Fibroblast of skin of right biceps (primary cell): ENCODE measurements around the gene LAMC3.

Experiments
- DNase-seq: peaks from one replicate; pipeline ENCODE4 v3.0.0-alpha.2; 2013

Gene LAMC3

DNA sequence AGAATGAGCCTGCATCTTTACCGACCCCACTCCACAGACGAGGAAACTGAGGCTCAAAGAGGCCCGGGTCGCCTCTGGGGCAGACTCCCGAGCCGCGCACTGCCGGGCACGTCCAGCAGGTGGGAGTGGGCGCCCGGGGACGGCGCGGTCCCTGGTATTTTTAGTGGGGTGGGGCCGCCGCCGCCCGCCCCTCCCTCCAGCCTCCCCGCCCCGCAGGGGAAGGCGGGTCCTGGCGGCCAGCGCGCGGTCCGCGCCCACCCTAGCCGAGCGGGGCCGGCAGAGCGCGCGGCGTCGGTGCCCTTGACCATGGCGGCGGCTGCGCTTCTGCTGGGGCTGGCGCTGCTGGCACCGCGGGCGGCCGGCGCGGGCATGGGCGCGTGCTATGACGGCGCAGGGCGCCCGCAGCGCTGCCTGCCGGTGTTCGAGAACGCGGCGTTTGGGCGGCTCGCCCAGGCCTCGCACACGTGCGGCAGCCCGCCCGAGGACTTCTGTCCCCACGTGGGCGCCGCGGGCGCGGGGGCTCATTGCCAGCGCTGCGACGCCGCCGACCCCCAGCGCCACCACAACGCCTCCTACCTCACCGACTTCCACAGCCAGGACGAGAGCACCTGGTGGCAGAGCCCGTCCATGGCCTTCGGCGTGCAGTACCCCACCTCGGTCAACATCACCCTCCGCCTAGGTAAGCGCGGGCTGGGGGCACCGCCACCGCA is at the start of gene LAMC3:
Gene LAMC3, plus strand, starts transcription at position 266 of the 710 bp plus-strand sequence. Its CDS starts 41 bp downstream, at position 307.
- no peak for DNase-seq

DNA sequence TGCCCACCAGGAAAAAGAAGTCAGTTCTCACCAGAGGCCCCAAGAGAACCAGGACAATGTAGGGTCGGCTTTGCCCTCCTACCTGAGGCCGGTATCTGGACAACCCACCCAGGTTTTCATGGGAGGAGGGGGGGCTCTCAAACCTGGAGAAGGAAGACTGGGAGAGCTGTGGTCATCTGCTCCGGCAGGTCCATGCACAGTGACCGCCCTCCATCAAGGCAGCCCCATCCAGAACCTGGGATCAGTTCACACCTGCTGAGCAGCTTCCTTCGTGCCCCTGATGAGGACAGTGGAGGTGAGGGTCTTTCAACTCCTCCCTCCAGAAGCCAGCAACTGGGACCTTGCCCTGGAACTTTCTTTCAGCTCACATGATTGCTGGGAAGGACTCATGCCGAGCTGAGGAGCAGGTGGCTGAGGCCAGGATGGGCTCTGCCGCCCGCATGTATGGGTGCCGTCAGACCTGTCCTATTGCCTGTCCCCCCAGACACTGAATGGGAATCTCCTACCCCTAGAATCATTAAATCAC is 49.1 kb upstream of the LAMC3 start:
- DNase-seq, result no peak

DNA sequence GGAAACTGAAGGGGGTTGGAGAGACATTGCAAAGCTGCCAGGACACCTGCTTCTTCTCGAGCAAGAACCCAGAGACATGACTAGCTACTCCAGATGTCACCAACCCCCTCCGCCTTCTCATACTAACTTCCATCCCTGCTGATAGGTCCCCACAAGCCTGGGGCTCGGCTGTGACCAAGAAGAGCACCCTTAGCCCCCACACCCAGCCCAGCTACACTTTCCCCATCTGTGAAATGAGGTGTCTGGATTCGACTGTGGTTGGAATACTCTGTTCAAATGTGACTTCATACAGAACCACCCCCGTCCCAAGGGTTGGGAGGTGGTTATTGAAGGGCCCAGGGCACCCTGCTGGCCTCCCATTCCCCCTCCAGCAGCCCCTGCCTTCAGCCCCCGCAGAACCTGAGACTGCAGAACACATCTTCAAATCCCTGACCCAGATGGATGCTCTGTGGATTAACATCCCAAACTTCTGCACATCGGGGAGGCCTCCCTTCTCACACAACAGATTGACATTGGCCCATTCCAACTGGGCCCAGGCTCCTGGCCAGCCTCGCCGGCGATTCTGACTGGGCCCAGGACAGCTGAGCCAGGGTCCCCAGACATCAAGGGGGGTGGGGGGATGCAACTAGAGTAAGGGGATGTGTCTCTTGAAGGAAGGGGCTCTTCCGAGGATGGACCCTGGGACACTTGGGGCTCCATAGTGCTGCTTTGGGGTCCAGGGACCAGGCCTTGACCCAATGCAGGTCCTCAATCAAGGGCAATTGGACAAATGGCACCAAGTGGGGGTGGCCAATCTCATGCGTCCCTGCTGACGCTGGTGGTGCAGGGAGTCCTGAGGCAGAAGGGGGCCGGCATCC is 48.2 kb upstream of the LAMC3 start:
- no peak for DNase-seq

DNA sequence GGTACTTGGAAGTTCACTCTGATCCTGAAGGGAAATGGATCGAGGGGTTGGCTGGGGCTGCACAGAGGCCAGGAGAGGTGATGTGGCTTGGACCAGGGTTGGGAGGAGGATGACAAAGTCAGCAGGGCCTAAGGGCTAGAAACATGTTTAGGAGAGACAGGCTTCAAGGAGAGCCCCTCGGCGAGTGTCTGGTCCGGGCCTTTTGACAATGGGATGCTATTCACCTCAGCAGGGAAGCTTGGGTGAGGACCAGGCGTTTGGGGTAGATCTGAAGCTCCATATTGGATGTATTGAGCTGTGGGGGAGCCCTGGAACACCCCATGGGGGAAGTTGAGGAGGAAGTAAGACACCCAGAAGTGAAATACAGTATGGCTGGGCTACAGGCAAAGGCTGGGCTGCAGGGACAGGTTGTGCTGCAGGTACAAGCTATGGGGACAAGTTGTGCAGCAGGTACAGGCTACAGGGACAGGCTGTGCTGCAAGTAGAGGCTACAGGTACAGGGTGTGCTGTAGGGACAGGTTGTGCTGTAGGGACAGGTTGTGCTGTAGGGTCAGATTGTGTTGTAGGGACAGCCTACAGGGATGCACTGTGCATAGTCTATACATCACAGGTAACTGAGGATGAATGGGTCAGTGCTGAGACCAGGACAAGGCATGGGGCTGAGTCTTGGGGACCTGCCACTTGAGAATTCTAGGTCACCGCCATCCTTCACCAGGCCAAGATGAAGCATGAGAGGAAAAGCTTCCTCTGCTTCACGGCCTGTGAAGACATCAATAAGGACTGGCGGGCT is 47.3 kb upstream of the LAMC3 start:
- no peak for DNase-seq

DNA sequence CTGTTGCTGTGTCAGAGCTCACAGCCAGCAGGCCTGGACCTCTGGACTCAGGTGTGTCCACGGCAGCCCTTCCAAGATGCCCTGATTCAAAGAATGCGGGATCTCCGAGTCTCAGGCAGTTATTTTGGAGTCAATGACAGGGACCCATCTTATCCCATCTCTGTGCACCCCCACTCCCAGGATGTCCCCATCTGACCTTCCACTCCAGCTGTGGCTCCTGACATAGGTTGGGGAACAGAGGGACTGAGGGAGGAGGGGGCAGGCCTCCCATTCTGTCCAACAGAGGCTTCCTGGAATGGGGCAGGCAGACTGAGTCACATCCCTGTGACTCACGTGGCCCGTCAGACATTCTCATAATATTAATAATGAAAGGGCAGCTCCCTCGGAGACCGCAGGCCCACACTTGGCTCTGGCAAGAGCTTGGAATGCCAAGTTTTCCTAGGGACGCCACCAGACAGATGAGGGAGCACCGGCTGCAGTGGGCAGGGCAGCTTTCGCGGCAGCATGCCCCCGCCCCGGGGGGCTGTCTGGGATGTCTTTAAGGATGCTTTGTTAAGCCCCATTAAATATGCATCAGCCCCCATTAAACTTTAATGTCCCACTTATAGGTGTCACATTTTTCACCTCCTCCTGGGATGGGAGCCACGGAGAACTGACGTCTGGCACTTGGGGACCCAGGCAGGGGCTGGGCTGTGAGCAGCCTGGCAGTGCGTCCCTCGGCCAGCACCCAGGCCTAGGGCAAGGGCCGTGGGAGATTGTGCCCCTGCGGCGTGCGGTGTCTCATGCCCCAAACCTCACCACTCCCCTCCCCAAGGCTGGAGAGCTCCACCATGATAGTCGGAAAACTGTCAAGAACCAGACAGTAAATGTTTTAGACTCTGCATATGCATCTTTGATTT is 46.3 kb upstream of the LAMC3 start:
- peak; percentile 98 for DNase-seq

DNA sequence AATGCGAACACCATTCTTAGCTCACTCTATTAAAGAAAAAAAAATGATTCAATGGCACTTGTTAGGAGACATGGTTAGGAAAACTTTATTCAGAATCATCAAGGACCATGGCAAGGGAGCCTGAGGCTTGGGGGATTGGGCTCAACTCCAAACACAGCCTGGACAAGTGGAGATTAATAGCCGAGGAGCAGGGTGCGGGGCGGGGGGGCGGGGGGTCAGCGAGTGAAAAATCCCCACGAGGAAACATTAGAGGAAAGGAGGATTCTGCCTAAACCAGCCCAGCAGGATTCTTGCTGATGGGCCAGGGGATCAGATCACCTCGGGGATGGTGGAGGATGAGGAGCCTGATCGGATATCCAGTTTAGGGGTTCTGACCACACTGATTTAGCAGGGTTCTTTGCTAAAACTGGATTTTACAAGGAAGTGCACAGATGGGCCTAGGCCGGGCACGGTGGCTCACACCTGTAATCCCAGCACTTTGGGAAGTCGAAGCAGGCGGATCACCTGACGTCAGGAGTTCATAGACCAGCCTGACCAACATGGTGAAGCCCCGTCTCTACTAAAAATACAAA is 45.6 kb upstream of the LAMC3 start:
- DNase-seq, result no peak

DNA sequence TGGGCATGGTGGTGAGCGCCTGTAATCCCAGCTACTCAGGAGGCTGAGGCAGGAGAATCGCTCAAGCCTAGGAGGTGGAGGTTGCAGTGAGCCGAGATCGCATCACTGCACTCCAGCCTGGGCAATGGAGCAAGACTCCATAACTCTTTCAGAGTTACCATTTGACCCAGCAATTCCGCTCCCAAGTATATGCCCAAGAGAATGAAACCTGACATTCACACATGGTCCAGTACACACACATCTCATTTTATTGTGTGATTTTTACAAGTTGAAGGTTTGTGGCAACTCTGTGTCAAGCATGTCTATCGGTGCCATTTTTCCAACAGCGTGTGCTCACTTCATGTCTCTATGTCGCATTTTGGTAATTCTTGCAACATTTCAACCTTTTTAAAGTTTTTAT is 45.1 kb upstream of the LAMC3 start:
- DNase-seq, result no peak

DNA sequence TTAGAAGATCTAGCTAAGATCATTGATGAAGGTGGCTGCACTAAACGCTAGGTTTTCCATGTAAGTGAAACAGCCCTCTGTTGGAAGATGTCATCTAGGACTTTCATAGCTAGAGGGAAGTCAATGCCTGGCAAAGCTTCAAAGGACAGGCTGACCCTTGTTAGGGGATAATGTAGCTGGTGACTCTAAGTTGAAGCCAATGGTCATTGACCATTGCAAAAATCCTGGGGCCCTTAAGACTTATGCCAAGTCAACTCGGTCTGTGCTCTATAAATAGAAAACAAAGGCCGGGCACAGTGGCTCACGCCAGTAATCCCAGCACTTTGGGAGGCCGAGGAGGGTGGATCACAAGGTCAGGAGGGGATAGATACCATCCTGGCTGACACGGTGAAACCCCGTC is 43.3 kb upstream of the LAMC3 start:
- DNase-seq, result no peak

DNA sequence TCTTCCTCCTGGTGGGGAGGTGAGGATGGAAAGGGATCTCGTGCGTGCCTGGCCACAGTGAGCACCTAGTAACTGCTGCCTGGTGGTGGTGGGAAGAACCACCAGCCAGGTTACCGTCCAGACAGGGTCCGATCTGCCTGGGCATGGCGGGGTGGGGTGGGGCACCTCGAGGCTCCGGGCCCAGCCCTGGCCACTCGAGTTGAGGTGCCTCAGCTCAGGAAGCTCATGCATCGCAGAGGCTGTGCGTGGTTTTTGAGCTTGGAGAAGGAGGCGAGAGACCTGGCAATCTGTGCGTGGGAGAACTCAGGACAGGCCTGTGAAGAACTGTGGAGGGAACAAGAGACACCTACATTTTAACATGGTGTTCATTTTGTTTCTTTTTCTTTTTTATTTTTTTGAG is 38.9 kb upstream of the LAMC3 start:
- no peak for DNase-seq

DNA sequence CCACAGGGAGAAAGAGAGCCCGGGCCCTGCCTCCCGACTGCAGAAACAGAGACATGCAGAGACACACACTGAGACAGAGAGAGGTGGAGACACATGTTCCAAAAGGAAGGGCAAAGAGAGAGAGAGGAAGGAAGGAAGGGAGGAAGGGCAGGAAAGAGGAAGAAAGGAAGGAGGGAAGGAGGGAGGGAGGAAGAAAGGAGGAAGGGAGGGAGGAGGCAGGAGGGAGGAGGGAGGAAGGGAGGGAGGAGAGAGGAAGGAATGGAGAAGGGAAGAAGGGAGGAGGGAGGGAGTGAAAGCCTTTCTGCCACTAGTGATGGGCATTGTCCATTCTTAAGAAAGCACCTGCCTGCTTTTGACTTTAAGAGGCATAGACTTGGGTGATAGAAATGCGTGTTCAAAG is 38.1 kb upstream of the LAMC3 start:
- DNase-seq, result no peak

DNA sequence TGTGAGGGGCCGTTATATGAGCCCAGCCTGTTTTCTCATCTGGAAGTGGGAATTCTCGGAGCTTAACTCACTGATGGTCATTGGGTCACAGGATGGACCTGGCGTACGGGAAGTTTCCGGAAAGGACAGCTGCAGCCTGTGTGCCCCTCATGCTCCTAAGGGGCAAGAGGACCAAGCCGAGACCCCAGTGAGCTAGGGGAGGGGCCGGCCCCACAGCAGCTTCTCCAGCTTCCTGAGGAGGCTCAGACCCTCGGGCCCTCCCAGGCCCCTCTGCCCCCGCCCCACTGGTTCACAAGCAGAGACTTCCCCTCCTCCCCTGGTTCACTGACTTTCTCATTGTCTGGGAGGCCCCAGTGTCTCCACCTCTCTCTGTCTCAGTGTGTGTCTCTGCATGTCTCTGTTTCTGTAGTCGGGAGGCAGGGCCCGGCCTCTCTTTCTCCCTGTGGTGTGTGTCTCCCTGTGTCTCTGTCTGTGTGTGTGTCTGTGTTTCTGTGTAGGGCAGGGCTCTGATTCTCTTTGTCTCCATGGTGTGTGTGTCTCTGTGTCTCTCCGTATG is 37.6 kb upstream of the LAMC3 start:
- DNase-seq, result no peak

DNA sequence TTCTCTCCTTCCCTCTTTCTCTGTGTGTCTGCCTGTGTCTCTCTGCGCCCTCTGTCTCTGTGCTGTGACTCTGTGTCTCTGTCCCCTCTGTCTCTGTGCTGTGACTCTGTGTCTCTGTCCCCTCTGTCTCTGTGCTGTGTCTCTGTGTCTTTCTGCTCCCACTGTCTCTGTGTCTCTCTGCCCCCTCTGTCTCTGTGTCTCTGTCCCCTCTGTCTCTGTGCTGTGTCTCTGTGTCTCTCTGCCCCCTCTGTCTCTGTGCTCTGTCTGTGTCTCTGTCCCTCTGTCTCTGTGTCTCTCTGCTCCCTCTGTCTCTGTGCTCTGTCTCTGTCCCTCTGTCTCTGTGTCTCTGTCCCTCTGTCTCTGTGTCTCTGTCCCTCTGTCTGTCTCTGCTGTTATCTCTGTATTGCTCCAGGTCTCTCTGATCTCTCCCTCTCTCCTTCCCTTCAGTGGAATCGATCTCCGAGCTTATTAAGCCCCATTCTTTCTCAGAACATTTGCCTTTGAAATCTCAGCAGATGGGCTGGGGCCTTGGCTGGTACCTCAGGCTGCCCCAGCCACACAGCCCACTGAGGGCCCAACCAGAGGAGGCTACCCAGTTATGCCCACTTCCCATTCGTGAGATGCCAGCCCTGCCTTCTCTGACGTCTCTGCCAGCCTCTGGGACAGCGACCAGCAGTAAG is 36.6 kb upstream of the LAMC3 start:
- DNase-seq, result no peak

DNA sequence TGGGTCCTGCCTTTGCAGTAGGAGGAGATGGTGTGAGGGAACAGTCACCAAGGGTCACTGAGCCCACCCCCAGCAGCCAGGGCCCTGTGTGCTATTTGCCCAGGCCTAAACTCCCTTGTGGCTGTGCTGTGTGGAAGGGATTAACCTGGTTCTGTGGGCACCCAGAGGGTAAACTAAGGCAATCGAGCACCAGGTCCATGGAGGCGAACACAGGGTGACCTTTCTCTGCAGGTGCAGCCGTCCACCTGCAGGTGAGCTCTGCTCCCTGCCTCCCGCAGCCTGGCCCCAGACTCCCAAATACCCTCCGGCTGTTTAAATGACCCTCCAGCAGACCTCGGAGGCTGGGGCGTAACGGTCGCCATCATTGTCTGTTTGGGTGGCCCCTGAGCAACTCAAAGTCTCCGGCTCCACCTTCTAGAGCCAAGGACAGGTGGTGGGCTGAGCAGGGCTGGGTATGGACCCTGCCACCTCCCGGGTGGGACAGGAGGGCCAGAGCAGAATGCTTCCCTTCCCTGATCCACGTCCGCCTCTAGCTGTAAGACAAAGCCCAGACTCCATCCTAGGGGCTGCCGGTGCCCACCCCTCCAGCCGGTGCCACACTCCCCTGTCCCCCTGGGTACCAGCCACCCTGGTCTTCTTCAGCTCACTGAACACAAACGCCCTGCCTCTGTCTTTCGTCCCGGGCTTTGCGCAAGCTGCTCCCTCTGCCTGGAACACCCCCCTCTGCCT is 35.9 kb upstream of the LAMC3 start:
- DNase-seq, result no peak

DNA sequence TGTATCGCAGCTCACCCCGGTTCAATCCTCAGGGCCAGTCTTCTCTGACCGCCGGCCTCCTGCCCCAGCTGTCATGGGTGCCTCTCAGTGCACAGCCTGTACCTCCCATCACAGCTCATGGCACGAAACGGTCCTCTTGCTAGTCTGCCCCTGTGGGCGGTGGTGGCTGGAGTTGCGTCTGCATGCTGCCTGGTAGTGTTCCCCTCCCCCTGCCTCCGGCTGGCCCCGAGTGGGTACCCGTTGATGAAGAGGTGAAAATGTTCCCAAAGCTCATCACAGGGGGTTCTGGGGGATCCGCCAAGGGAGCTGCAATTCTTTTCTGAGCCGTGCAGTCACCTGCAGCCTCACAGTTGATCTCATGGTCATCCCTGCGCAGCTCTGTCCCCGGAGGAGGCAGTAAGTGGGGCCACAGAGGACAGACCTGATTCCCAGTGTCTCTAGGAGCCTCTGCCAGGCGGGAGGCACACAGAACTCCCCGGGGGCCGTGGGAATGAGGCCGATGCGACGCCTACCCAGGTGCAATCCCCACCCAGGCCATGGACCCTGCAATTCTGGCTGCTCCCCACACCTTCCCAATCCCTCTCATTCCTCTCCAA is 35.2 kb upstream of the LAMC3 start:
- DNase-seq, result no peak

DNA sequence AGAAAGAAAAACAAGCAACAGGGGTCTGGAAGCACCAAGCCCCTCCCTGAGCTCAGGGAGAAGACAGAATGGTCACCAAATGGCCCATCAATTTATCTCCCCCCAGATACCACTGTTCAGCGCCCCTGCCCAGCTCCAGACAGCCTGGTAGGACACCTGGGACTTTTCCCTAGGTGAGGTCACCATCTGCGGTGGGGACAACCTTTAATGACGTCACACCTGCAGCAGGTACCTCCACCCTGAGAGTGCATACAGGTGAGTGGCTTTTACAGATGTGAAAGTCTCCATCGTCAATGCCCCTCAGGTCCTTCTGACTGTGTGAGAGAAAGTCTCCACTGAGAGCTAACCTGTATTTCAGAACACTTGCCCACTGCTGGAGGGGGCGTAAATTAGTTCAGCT is 34.3 kb upstream of the LAMC3 start:
- no peak for DNase-seq

DNA sequence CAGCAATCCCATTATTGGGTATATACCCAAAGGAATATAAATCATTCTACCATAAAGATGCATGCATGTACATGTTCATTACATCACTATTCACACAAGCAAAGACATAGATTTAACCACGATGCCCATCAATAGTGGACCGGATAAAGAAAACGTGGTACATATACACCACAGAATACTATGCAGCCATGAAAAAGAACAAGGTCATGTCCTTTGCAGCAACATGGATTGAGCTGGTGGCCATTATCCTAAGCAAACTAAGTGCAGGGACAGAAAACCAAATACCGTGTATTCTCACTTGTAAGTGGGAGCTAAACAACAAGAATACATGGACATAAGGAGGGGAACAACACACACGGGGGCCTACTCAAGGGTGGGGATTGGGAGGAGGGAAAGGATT is 33.8 kb upstream of the LAMC3 start:
- no peak for DNase-seq

DNA sequence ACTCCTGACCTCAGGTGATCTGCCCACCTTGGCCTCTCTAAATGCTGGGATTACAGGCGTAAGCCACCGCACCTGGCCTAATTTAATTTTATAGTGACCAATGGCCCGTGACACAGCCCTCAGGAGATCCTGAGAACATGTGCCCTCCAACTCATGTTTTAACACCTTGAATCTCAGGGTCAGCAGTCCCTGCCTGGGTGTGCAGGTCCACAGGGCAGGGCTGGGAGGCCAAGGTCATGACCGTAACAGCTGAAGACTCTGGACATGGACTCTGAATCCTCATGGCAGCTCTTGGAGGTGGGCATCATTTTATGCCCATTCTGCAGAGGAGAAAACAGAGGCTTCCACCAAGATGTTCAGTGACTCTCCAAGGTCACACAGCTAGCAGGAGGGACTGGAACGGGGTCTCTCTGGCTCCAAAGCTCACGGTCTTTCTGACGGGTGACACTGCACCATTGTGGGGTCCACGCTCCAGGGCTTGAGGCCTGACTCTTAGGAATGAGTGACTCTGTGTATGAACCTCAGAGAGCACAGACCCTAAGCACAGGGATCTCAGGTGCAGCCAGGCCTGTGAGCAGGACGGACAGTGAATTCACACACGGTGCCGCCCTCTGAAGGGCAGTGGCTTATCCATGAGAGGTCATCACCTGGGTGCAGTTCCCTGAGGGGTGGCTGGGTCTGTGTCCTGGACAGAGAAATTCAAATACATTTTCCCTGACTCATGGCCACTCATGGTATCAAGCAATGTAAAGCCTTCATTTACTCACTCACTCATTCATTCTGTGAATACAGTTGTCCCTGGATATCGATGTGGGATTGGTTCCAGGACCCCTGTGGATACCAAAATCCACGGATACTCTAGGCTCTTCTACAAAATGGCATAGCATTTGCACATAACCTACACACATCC is 32.8 kb upstream of the LAMC3 start:
- no peak for DNase-seq

DNA sequence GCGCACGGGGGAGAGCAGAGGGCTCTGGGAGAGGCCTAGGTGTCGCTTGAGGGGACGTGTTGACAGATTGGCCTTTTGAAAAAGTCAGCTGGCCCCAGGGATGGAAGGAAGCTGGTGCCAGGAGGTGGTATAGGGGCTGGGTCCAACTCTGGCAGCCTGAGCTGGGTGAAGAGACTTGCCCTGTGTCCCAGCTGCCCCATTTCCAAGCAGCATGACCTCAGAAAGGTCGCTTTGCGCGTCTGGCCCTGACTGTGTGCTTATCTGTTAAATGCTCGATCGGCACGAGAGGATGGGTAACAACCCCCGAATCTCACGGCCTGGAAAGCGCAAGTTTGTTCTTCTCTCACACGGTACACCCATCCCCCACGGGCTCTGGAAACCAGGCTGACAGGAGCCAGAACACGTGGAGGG is 31.2 kb upstream of the LAMC3 start:
- DNase-seq, result no peak
